G401.6 (cell line): Measurements from ENCODE around the gene RFT1.

Source experiments
- FAIRE-seq: peaks from 2 replicates; lab custom pipeline; 2012; peaks lifted over from hg19 to GRCh38; lab: Jason Lieb, UNC

RFT1 gene

DNA sequence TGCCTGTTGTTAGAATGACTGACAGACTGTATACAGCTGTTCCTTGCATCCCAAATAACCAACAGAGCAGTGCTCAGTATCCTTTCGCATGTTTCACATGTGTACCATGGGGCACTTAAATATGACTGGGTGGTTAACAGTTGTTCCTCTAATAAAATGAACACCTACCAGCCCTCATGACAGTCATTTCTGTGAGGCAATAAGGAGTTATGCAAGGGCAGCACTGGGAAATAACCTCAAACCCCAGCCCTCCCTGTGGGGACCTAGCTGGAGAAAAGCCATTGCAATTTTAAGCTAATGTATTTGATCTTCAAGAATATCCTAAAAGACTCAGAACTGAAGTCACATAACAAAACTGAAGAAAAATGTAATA lies 7.3 kb downstream of the RFT1 start:
- no peak for FAIRE-seq

DNA sequence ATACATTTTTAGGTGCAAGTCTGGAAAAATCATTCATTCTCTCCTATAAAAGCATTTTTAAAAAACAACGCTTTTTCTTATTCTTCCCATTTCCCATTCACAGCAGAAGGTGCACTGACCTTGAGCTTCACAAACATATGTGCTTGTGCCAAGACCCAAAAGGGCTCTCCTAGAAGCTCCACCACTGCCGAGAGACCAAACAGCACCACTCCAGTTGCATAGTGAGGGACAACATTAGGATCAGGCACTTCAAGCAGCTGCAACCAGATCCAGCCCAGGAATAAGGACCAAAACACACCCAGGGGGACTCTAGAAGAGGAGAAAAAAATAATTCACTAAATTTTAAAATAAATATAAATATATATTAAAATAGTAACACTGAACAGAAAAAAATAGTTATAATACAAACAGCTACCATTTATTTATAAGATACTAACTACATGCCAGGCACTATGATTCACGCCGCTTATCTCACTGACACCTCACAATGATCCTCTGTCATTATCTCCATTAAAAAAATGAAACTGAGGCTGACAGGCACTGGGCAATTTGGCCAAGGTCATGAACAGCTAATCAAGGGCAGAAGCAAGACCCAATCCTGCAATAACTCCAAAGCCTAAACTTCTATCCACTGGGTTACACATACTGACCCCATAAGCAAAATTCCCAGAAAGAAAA lies 7.8 kb downstream of the RFT1 start:
- no peak for FAIRE-seq

DNA sequence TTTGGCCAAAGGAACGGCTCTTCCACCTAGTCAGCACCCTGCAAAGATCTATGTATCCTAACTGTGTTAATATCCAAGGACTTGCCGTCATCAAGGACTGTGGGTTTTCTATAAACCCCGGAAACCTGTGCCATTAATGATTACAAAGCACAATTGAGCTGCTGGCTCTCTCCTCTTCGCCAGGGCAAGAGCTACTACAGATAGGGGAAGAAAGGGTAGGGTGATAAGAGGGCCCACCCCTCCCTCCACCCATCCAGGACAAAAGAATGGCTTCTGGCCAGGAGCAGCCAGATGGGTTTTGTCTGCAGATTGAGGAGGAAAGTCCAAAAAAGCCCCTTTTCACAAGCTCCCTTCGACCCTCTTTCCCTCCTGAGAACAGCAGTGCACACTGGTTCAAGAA lies 9.9 kb downstream of the RFT1 start:
- no peak for FAIRE-seq

DNA sequence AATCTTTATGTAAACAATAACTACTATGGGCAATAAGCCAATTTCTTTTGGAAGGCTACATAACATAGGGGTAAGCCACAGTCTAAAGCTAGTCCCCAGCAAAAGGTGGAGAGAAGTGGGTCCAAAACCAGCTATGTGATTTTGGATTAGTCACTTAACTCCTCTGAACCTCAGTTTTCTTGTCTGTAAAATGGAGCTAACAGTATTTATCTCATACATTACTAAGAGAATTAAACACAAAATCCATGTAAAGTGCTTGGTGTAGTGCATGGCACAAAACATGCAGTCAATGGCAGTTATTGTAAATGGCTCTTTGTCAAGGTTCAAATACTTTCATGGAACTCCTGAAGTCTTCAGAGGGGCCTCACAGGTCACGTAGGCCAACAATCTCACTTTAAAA lies 13.3 kb downstream of the RFT1 start:
- no peak for FAIRE-seq

DNA sequence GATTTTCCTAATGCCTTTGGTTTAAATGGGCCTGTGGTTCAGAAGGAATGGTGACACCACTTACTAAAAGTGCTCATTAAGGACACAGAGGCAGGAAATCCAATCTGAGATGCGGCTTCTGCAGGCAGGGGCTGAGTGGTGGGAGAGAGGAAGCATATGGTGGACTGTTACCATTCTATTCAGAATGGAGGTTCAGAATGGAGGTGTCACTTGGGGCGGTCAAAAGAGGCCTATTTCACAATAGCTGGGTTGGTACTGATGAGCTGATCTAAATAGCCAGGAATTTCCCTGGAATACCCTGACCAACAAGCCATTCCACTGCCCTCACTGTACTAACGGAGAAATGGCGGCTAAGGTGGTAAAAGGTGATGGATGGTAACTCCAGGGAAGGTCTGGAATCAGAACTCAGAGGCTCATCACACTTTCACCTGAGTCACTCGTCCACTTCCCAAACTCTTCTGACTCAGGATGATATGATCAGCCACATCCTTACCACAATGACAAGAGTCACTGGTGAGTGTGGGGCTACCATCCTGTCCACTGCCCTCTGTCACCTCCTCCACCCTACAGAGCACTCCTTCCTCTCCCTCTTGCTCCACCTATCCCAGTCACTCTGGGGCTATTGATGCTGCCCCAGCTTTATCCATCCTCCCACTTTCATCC lies 15.7 kb downstream of the RFT1 start:
- no peak for FAIRE-seq

DNA sequence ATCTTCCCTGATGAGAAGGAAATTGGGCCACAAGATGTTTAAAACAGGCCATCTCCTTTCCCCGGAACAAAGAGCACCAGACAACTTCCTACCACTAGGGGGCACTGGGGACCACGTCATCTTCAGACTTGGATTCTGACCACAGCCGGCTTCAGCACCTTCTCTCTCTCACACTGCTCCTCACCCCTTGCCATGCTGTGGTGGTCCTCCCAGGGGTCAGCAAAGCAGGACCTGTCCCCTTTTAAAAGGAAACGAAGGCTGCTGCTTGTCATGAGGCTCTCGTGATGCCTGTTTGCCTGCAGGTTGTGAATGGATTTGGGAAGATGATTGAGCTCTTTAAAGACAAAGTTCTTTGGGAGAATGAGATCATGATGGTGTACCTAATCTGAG lies 16.2 kb downstream of the RFT1 start:
- FAIRE-seq: peak; percentile 59

DNA sequence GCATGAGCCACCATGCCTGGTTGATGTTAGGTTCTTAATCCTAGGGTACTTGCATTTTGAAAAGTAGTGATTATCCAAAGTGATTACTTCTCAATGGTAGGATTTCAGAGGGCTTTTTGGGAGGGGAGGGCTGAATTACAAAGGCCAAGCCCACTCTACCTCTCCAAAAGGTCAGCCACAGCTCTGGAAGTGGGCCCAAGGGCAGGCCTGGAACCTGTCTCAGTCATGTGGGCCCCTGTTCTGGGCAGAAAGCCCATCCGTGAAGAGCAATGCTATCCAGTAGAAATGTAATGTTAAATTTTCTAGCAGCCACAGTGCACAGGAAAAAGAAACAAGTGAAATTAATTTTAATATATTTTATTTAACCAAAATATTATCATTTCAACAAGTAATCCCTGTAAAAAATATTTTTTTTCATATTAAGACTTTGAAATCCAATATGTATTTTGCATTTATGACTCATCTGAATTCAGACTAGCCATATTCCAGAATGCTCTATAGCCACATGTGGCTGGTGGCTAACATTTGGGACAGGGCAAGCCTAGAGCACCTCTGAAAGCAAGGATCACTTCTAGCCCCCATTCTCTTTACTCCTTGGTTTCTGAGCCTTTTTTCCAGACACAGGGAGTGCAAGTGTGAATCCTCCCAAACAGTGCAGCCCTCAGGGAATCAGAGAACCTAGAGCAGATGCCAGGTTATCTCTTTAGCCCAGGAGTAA lies 16.8 kb downstream of the RFT1 start:
- no peak for FAIRE-seq

DNA sequence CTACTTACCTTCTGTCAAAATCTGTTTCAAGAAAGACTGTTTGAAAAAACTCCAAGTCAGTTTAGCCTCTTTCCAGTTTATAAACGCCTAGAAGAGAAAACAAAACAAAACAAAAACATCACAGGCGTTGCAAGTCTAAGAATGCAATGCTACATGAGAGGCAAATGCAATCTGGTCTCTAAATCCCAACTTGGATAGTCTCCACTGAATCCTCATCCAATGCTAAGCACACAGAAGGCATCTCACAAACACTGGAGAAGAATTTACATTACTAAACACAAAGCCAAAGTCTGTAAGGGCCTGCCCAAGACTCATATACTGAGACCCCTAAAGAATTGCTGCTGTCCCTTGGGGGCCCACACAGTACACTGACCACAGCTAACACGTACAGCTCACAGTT lies 18.4 kb downstream of the RFT1 start:
- no peak for FAIRE-seq

DNA sequence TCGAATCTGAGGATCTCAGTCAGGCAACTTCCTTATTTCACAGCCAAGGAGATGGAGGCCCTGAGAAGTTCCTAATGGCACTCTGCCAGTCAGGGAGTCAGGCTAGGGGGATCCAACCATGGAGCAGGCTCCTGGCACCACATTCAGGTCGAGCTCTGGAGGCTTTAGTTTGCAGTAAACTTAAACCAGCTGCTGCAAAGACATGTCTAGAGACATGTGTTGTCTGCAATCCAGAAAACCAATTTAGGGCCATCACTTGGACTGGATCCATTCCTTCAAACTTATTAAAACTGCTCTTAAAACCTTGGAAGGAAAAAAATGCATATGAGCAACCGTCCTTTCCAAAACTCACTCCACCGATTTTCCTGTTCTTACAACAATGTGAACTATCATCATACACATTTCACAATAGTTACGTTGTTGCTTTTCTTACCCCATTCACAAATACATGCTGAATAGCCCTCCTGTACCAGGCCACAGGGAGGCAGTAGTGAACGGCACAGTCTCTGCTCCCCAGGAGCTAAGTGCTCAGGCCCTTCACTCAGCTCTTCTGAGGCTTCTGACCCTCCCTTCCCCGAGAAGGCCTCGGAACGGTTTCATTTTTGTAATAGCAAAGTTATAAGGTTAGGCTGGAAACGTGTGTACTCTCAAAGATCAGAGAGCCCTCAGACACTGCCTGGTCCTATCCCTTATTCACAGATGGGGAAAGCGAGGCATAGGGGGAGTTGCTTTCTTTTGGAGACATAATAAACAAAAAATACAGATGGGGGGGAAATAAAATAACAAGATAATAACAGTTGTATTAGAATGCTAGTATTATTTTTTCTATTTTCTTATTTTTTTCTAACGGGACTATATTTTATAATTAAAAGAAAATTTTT lies 20.1 kb downstream of the RFT1 start:
- peak; percentile 46 for FAIRE-seq

DNA sequence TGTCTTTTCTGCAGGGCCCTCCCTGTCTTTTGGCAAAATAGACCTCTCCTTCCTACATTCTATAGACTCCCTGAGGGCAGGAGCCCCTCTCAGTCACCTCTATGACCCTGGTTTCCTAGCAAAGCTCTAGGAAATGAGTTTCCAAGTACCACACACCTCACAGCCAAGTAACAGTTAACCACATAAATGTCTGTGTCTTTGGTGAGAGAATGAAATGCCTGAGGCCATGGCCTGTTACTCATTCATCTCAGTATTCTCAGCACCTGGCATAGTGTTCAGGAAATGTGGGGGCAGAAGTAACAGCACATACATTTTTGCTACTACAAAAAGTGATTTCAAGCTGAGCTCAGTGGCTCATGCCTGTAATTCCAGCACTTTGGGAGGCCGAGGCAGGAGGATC lies 21.0 kb downstream of the RFT1 start:
- no peak for FAIRE-seq

DNA sequence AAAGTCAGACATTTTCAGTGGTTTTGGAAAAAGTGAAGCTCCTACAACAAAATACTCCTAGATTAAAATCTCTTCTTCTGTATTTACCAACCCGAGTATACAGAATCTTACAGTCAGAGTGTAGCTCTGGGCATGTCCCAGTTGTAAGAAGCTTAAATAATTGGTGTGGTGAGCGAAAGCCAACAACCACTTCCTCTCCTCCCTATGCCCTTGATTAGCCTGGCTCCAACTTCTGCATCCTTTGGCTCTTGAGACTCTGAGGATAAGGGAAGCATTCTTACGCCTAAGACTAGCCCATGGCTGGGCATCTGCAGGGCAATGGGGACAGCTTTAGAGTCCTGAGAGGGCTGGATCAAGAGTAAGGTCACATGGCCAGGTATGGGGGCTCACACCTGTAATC lies 25.5 kb downstream of the RFT1 start:
- FAIRE-seq: no peak

DNA sequence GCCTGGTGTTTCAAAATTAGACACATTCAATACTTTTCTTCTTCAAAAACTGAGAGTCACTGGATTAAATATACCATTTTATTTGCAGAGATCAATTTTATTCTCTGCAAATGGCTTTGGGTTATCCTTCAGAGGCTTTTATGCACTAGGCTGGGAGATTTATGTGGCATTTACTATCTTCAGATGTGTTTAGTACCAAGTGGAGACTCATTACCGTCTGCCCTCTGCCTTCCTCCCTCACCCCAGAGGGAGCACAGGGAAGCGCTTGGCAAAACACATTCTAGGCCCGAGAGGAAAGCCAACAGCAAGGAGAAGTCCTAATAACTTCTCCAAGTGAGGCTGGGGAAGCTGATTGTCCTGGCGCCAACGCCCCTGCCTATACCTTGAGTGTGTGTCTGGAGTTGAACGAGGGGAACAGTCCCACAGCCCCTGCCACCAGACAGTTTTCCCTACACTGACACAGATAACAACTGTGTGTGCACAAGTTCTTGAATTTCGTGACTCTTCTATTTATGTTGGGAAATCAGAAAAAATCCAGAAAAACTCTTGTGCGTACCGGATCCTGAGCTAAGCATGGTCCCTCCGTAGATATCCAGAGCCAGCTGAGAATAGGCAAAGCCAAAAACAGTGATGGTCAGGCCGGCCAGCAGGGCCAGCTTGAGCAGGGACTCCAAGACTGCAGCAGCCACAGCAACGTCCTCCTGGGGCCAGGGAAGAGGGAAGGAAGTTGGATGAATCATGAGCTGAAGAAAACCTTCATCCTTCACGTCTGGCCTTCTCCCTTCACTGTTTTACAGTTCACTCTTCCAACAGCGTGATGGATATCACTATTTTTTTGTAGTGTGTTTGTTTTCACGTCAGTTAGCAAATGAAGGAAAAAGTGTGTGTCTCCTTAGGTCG lies 26.6 kb downstream of the RFT1 start:
- FAIRE-seq: no peak

DNA sequence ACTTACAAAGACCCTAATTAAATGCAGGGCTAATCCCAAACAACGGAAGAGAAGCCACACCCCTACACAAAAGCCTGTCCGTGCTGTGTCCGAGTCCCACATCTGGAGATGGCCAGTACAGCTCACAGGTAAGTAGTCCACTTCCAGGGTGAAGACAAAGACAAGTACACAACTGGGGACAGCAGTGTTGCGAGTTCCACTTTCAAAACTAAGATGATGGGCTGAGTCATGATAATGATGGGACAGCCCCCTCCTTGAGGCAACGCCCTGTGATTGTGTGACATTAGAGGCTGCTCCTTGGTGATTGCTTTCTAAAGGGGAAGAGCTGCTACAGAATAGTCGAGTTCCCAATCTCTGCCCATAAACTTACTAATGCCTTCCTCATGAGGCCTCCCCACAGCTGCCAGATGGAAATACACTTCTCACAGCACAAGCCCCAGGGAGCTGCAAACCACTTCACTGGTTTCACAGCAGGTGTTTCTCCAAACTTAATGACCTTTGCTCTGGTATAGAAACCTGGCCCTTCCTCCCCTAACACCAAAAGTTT lies 27.6 kb downstream of the RFT1 start:
- FAIRE-seq: no peak

DNA sequence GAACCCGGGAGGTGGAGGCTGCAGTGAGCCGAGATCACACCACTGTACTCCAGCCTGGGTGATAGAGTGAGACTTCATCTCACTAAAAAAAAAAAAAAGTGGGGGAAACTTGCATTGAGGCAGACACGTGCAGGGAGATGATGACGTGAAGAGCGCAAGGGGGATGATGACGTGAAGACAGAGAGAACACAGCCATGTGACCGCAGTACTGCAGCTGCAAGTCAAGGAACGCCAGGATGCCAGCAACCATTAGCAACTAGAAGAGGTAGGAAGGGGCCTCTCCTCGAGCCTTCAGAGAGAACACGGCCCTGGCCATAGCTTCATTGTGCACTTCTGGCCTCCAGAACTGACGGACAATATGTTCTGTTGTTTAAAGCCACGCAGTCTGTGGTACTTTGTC lies 28.3 kb downstream of the RFT1 start:
- FAIRE-seq: no peak

DNA sequence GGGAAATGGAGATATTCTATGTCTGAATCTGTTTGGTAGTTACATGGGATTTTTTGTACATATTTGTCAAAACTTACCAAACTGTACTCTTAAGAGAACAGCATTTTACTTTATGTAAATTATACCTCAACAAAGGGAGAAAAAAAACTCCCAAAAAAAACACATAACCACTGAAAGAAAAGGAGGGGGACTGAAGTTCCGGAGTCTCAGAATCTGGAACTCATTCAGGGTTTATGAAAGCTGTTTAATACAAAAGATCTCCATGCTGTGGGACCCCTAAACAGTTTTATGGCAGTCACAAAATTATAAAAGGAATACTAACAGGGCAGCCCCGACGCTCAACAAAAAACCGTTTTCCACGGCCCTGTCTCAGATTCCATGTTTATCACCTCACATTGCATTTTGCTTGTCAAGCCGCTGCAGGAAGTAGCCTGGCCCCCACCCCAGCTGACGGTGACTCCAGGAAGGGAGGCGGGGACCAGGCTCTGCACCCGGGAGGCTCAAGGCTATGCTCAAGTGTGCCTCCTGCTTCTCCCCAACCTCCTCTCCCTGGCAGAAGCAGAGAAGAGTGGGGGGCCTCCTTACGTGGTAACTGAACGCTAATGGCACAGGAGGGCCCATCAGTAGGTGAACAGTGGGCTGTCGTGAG lies 29.3 kb downstream of the RFT1 start:
- FAIRE-seq: no peak

DNA sequence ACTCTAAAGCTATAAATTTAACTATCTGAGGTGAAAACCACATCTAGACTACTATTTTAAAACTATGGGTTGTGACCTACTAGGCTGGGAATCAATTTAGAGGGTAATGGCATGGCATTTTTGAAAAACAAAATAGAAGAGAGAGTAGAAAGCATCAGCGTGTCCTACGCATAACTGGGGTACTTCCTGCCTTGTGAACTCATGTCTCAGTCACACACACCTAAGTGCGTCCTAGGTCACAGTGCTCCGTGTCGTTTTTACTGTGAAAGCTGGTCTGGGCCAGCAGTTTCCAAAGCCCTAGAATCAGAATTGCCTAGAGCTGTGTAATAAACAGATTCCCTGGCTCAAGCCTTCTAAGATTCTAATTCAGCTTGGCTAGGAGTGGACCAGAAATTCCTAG lies 32.3 kb downstream of the RFT1 start:
- FAIRE-seq: no peak

DNA sequence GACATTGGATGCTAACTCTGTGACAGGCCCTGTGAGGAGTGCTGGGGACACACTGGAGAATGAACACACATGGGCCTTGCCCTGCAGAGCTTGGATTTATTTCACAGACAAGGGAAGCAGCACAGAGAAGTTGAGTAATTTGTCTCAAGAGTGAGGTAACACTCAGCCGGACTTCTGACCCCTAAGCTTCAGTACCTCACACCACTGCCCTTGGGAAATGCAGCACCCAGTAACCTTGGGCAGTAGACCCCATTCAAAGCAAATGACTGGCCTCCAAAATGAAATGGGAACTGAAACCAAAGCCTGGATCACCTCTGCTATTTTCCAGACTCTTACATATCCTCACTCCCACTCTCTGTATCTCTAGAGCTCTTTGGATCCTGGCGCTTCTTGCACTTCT lies 37.3 kb downstream of the RFT1 start:
- FAIRE-seq: no peak

DNA sequence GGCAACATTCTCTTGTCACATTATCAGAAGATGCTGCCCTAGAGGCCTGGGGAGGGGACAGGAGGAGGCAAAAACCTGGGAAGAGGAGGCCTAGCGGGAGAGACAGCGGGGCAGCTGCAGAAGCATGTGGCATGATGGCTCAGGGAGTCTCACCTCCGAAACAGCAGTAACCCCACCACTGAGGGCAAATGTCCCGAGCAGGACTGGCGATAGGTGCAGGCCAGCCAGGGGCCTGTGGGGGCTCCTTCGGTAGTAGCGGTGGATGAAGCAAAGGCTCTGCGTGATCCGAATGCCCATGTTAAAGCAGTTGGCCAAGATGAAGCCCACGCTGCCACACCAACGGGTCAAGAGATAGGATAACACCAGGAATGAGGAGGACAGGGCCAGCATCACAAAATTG lies 38.0 kb downstream of the RFT1 start:
- no peak for FAIRE-seq

DNA sequence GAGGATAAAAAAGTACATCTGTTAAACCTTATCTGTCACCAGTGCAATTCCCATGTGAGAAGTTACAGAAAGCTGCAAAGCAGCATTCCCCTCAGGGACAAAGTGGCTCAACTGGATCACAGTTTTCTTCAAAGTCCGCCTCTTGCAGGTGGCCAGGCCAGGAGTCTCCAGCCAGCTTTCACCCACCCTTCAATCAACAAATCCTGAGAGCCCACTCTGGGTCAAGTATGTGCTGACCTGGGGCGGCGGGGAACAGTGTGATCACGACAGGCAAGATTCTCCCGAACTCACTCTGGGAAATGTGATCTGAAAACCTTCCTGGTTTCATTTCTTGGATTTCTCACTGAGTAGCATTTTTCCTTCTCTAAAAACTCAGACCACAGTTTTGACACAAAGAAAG lies 39.2 kb downstream of the RFT1 start:
- no peak for FAIRE-seq

DNA sequence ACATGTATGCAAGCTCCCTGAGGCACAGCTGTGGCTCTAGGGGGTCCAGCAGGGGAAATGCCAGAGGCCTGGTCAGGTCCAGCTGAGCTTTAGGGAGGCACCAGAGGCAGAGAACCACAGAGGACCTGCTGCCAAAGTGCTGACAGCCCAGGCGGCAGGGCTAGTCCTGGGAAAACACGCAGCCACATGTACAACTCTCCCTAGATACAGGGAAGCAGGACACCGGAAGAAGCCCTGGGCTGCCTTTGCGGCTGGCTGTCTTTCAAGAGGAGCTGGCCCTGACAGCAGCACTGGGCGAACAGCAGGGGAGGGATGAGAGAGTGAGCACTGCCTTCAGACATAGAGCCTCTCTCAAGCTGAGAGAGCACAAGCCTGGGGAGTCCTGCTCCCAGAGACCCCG lies 40.7 kb downstream of the RFT1 start:
- FAIRE-seq: no peak

DNA sequence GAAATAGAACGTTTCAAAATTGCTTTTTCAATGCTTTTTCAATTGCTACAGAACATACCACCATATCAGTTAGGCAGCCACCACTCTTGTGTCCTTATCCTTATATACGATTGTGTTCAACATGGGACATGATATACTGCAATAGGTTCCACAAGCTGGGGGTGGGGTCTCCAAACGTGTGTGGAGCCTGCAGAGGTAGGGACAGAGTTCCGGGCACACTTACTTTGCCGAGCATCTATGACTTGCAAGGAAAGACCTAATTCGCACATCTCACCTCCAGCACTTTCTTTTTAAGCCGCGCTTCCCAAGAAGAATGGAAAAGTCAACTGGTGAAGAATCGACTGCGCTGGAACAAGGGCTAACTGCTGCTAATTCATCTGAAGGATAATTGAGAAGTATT lies 44.8 kb downstream of the RFT1 start:
- no peak for FAIRE-seq
